ENCODE measurements around the gene CCL2.

GRCh38 chr17:34305606-34306005 lies 50.5 kb downstream of the CCL2 start:
- TF ChIP-seq CTCF (IDR thresholded peaks at IDR 0.05; ENCODE audit: insufficient read depth, low read length, poor library complexity, severe bottlenecking) (no peak), EZH2phosphoT487 (conservative IDR thresholded peaks at IDR 0.05; ENCODE audit: low read length) (no peak)

All from SU-DHL-6 (cell line).